Uterus (tissue), 2 donors: ENCODE measurements around the gene DUS2.

Experiments used
- POLR2A ChIP-seq, 2 donors: fragments of 450-650 bp; IDR thresholded peaks; one replicate each; pipeline ENCODE4 v1.6.1; 2016; ENCODE audit warnings: antibody characterized with exemption in 2 of 2, mild to moderate bottlenecking in 1 of 2, moderate library complexity in 1 of 2
- TF ChIP-seq, protein P1 (sequence below), 4 experiments: fragments of 200-600 bp in 2 of 4; fragments of 450-650 bp in 2 of 4; sonication (generic) in 2 of 4; IDR thresholded peaks; one replicate each; pipeline ENCODE4 v1.5.1; 2016 to 2019; ENCODE audit warnings: antibody characterized with exemption in 4 of 4, mild to moderate bottlenecking in 2 of 4, moderate library complexity in 1 of 4

DNA sequence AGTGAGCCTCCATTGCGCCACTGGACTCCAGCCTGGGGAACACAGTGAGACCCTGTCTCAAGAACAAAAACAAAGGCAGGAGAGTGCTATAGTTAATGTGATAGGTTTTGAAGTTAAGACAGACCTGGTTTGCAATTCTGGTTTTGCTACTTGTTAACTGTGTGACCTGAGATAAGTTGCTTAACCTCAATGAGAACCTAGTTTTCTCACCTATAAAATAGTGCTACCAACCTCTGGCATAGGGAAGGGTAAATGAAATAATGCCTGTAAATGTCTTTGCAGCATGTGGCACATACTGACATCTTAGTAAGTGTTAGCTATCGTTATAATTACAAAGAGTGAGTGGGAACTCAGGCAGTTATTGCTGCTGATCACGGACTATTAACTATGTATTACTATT is 32.3 kb downstream of the DUS2 start:
- TF ChIP-seq, protein P1, sequence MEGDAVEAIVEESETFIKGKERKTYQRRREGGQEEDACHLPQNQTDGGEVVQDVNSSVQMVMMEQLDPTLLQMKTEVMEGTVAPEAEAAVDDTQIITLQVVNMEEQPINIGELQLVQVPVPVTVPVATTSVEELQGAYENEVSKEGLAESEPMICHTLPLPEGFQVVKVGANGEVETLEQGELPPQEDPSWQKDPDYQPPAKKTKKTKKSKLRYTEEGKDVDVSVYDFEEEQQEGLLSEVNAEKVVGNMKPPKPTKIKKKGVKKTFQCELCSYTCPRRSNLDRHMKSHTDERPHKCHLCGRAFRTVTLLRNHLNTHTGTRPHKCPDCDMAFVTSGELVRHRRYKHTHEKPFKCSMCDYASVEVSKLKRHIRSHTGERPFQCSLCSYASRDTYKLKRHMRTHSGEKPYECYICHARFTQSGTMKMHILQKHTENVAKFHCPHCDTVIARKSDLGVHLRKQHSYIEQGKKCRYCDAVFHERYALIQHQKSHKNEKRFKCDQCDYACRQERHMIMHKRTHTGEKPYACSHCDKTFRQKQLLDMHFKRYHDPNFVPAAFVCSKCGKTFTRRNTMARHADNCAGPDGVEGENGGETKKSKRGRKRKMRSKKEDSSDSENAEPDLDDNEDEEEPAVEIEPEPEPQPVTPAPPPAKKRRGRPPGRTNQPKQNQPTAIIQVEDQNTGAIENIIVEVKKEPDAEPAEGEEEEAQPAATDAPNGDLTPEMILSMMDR (IDR thresholded peaks at IDR 0.05) = no peak
- no peak for TF ChIP-seq POLR2A (IDR thresholded peaks at IDR 0.05)
